ENCODE results near the gene VAV3. TPM values are rescaled to one million over a fixed set of nuclear protein-coding genes. Genes with fewer than 3 reads are reported as not detected.

Gene VAV3
- total and polyA plus RNA-seq, 2 of the 13 experiments (the other 11 are each of a cell fraction or from before 2014, with no cell fraction given), result 15.9 to 29.8 TPM

GRCh38 chr1:107894605-107895004 is 70.4 kb downstream of the VAV3 start:
- BruUV-seq (replicated peaks), result no TSS peak
- intact Hi-C loops (cut with micrococcal nuclease; ENCODE audit: unreplicated experiment), result no loop called here
- CTCF ChIA-PET (ENCODE audit: low intra/inter-chr PET ratio, low total read pairs), result no interaction called here
- TF ChIP-seq SIN3B (IDR thresholded peaks at IDR 0.05; ENCODE audit: low read length), result no peak
- TF ChIP-seq SNRNP70 (IDR thresholded peaks at IDR 0.05; ENCODE audit: low read depth, low read length), result no peak
- no peak for TF ChIP-seq SOX13 (IDR thresholded peaks at IDR 0.05)
- no peak for TF ChIP-seq SOX13 (CRISPR knock-in tag; conservative IDR thresholded peaks at IDR 0.05 in 1 of 2, IDR thresholded peaks at IDR 0.05 in 1 of 2)
- no peak for TF ChIP-seq ZNF513 (CRISPR knock-in tag; conservative IDR thresholded peaks at IDR 0.05)
- TF ChIP-seq ZKSCAN5 (CRISPR knock-in tag; IDR thresholded peaks at IDR 0.05), result no peak
- no peak for TF ChIP-seq ZFP91 (CRISPR knock-in tag; IDR thresholded peaks at IDR 0.05; ENCODE audit: borderline replicate concordance)
- TF ChIP-seq ATF2 (CRISPR knock-in tag; IDR thresholded peaks at IDR 0.05), result no peak
- no peak for TF ChIP-seq HOXA9 (CRISPR knock-in tag; IDR thresholded peaks at IDR 0.05; ENCODE audit: borderline replicate concordance)
- no peak for TF ChIP-seq ZNF704 (CRISPR knock-in tag; IDR thresholded peaks at IDR 0.05; ENCODE audit: borderline replicate concordance)
- no peak for TF ChIP-seq HIC2 (CRISPR knock-in tag; IDR thresholded peaks at IDR 0.05; ENCODE audit: low read depth)
- TF ChIP-seq ZNF496 (CRISPR knock-in tag; IDR thresholded peaks at IDR 0.05; ENCODE audit: insufficient replicate concordance), result no peak
- no peak for TF ChIP-seq GMEB1 (CRISPR knock-in tag; IDR thresholded peaks at IDR 0.05; ENCODE audit: borderline replicate concordance)
- TF ChIP-seq MEIS1 (CRISPR knock-in tag; IDR thresholded peaks at IDR 0.05; ENCODE audit: borderline replicate concordance), result no peak
- no peak for TF ChIP-seq ZNF660 (CRISPR knock-in tag; IDR thresholded peaks at IDR 0.05; ENCODE audit: borderline replicate concordance, low read depth)

More at GRCh38 chr1:107894605-107895004, 70.4 kb downstream of the VAV3 start:
- no peaks in the 10 kb centered on the region for H3K4me1 ChIP-seq (ENCODE audit: insufficient read depth, low read length)
- H3K9ac ChIP-seq (ENCODE audit: insufficient read depth, low read depth, low read length), result no peak overlapping the region
- H3K27ac ChIP-seq (ENCODE audit: extremely low read length, insufficient read depth, low read length), result no peak overlapping the region
- FAIRE-seq (no peak), DNase-seq (ENCODE audit: low spot score) (no peak), ATAC-seq (no peak)
- H3K9me3 ChIP-seq (ENCODE audit: low read length), result no peaks in the 10 kb centered on the region
- H3K4me2 ChIP-seq (ENCODE audit: low read depth, low read length), result no peak overlapping the region
- no peak overlapping the region for H2AFZ ChIP-seq (ENCODE audit: low read length)
- no peaks in the 10 kb centered on the region; a peak in 1 of 5 replicates for H3K27me3 ChIP-seq (ENCODE audit: control insufficient read depth in 1 of 2, insufficient read depth in 2 of 2, low read length in 2 of 2)
- WGBS (ENCODE audit: low lambda C conversion rate), result 4% methylated on average over 1 of the region's 1 CpG
- H3K79me2 ChIP-seq (ENCODE audit: insufficient read depth, low read length), result no peaks in the 10 kb centered on the region
- no peaks in the 10 kb centered on the region for H3K36me3 ChIP-seq (replicated peaks in 1 of 2; ENCODE audit: control insufficient read depth in 1 of 2, insufficient read depth in 2 of 2, low read length in 2 of 2)
- H3K4me3 ChIP-seq (replicated peaks in 1 of 3; ENCODE audit: insufficient read depth in 1 of 3, low read depth in 2 of 3, low read length in 3 of 3), result no peak overlapping the region
- in situ Hi-C loops (cut with HindIII; ENCODE audit: extremely low pct_ligation_motif_present, low pct_unique_long_range_greater_than_20kb), result no loop called here
- H4K20me1 ChIP-seq (ENCODE audit: insufficient read depth, low read length), result no peaks in the 10 kb centered on the region
- POLR2A ChIA-PET, result no interaction called here
